H7 (cell line): Measurements from ENCODE around the gene PCBP4. TPM values are rescaled to one million over a fixed set of nuclear protein-coding genes. Genes with fewer than 3 reads are reported as not detected.

Source experiments
- DNase-seq: peaks from one replicate; pipeline ENCODE4 v3.0.0; 2012
- H3K27me3 ChIP-seq: 2 replicates; pipeline ENCODE4 v1.6.0; 2011; ENCODE audit warnings: mild to moderate bottlenecking, low read length; ENCODE audit not compliant: control insufficient read depth, insufficient read depth
- H3K36me3 ChIP-seq: replicated peaks from 2 replicates; pipeline ENCODE4 v1.5.1; 2011; ENCODE audit warnings: low read length; ENCODE audit not compliant: control insufficient read depth, insufficient read depth
- H3K4me3 ChIP-seq: 2 replicates; pipeline ENCODE4 v1.5.1; 2011; ENCODE audit warnings: low read depth, mild to moderate bottlenecking, control low read depth, low read length, moderate library complexity; ENCODE audit not compliant: insufficient read depth
- total RNA-seq: library from RNA; depleted of rRNA; stranded (reverse); fragments of >200 nt; shearing (Covaris generic); gene quantifications from 2 replicates; pipeline ENCODE4 v1.2.3, GENCODE V29; 2014

Gene PCBP4
- total RNA-seq, 1 experiment from 2014 or later: 48.1 TPM

DNA sequence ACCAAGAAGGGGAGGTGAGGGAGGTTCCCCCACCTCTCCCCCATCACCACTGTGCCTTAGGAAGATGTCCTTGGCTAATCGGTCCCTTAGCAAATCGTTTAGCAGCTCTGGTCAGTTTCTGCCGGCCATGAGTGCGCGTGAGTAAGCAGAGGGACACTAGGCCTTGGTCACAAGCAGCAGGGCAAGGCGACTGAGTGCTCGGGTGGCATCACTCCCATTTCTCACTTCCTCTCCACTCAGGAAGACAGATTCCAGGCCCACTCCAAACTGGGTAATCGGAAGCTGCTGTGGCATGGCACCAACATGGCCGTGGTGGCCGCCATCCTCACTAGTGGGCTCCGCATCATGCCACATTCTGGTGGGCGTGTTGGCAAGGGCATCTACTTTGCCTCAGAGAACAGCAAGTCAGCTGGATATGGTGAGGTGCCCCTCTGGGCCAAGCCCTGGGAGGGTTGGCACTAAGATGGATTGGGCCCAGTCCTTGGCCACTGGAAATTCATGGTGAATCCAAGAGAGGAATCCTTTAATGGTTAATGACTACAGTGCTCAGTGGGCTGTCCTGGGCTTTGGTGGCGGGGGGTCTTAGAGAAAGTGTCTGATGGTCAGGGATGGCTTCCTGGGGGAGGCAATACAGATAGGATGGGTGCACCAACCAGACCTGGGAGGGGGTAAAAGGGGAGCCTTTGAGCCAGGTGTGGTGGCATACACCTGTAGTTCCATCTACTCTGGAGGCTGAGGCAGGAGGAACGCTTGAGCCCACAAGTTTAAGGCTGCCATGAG lies 21.1 kb downstream of the PCBP4 start:
- DNase-seq: no peak
- no peak overlapping the region for H3K4me3 ChIP-seq
- H3K36me3 ChIP-seq: no peaks in the 10 kb centered on the region
- no peaks in the 10 kb centered on the region; the same call in 1 of the 2 replicates for H3K27me3 ChIP-seq

DNA sequence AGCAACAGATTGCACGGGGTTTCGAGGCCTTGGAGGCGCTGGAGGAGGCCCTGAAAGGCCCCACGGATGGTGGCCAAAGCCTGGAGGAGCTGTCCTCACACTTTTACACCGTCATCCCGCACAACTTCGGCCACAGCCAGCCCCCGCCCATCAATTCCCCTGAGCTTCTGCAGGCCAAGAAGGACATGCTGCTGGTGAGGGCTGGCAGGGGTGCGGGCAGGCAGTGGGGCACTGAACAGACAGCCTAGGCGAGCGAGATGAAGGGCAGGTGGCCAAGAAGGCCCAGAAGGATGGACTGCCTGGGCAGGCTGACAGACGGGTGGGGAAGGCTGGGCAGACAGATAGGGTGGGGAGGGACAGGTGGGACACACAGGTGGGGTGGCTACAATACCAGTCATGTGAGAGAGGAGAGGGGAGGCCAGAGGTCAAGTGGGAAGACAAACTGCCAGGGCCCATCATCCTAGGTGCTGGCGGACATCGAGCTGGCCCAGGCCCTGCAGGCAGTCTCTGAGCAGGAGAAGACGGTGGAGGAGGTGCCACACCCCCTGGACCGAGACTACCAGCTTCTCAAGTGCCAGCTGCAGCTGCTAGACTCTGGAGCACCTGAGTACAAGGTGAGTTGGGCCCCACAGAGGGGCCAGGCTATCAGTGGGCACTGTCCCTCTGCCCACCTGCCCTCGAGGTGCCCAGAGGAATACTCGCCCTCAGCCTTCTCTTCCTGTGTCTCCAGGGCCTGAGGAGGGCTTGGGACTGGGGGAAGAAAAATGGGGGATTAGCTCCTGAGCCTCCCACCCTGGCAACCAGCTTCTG lies 22.0 kb downstream of the PCBP4 start:
- H3K27me3 ChIP-seq: no peaks in the 10 kb centered on the region; the same call in 1 of the 2 replicates
- DNase-seq: no peak

DNA sequence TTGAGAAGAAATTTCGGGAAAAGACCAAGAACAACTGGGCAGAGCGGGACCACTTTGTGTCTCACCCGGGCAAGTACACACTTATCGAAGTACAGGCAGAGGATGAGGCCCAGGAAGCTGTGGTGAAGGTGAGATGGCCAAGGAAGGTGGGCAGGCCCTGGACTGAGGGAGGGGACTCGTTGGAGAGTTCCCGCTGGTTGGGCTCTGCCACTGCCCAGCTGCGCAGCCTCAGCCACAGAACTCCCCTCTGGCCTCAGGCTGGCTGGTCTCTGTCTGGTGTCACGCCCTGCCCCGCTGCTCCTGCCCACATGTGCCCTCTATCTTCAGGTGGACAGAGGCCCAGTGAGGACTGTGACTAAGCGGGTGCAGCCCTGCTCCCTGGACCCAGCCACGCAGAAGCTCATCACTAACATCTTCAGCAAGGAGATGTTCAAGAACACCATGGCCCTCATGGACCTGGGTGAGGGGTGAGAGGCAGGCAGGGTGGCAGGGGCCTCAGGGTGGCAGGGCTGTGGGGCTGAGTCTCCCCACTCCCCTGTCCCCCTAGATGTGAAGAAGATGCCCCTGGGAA lies 22.7 kb downstream of the PCBP4 start:
- Histone ChIP-seq H3K27me3 (no peaks in the 10 kb centered on the region; the same call in 1 of the 2 replicates), H3K4me3 (no peak overlapping the region), H3K36me3 (no peaks in the 10 kb centered on the region)
- no peak for DNase-seq

More for the DNA sequence above, 22.0 kb downstream of the PCBP4 start:
- Histone ChIP-seq H3K4me3 (no peak overlapping the region), H3K36me3 (no peaks in the 10 kb centered on the region)

DNA sequence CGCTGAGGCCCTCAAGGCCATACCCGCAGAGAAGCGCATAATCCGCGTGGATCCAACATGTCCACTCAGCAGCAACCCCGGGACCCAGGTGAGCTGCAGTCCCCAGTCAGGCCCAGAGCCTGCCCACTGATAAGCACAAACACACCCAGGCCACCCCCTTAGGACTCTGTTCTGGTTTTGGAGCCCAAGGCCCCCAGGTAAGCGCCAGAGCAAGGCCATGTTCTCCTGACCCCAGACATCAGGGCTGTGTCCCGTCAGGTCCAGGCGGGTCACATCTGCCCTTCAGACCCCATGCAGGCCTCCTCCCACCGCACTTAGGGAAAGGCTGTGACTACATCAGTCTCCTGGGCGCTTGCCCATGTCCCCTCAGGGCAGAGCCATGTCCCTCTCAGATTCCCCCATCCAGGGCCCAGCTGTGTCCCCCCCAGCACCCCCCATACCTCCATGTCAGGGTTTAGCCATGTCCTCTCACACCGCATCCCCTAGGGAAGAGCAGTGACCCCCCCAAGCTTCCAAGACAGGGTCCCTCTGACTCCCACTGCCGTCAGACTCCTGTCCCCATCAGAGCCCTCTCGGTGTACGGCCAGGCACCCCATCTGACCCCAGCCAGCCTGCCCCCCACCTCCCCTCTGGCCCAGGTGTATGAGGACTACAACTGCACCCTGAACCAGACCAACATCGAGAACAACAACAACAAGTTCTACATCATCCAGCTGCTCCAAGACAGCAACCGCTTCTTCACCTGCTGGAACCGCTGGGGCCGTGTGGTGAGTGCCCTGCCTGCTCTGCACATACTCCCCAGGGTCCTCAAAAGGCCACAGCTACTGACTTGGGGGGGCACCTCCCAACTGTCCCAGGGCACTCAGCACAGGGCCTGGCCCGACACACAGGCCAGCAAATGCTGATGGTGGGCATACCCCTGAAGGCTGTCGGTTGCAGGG lies 23.5 kb downstream of the PCBP4 start:
- Histone ChIP-seq H3K36me3 (peaks cover 3% of the 10 kb centered on the region), H3K27me3 (no peaks in the 10 kb centered on the region; the same call in 1 of the 2 replicates), H3K4me3 (no peak overlapping the region)
- DNase-seq: no peak

DNA sequence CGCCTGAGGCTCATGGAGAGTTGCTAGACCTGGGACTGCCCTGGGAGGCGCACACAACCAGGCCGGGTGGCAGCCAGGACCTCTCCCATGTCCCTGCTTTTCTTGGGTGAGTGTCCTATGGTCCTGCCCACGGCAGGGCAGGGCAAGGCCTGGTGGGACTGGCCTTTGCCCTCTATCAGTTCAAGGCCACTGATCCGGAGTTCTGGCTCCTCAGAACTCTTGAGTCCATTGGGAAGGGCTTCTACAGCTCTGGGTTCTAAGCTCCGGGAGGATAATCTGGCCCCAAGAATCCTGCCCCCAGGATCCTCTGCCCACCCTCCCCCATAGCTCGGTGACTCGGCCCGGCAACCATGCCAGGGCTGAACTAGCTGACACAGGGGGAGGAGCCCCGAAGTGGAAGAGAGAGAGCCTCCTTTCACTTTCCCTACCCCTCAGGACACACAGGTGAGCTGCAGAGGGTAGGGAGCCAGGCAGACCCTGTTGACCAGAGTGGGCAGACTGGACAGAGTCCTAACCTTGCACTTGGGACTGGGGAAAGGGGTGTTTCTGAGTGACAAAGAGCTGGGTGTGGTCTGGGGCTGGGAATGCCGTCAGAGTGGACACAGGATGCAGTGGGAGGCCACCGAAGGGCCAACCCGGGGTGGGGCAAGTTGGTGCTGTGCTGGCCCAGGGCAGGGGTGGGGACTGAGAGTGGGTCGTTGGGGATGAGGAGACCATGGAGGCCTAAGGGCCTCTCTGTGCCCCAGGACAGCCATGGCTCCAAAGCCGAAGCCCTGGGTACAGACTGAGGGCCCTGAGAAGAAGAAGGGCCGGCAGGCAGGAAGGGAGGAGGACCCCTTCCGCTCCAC lies 24.4 kb downstream of the PCBP4 start:
- peaks cover 9% of the 10 kb centered on the region for H3K36me3 ChIP-seq
- H3K4me3 ChIP-seq: peak overlapping the region; percentile 48
- no peaks in the 10 kb centered on the region for H3K27me3 ChIP-seq
- DNase-seq: peak; percentile 71

DNA sequence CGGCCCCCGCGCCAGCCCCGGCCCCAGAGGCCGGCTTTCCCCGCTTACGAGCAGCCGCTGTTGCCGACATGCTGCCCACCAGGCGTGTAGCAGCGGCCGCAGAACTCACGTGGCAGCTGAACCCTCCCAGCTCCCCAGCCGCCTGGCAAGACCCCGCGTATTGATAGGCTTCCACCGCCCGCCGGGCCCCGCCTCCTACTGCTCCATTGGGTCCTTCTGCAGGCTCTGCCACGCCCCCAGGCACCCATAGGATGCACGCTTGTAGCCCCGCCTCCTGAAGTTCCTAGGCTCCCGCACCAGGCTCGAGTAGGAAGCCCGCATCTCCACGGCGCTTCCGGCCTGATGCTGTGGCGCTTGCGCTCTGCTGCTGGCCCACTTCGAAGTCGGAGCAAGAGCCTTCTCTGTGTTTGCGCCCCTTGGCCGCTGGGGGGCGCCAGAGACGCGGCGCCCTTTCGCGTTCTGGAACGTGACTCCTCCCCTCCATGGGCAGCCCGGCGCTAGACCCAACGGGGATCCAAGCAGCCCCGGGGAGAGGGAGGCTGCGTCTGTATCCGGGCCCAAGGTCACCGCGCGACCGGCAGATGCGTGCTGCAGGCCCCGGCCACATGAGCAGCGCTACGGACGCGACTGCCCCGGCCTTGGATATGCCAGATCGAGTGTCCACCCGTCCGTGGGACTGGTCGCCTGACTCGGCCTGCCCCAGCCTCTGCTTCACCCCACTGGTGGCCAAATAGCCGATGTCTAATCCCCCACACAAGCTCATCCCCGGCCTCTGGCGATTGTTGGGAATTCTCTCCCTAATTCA lies 25.3 kb downstream of the PCBP4 start, which contains the start of the genes PARP3 and RRP9:
Gene PARP3 (plus strand): TSS at position 566 of the 805 bp plus-strand sequence. CDS start 993 bp downstream, outside the sequence.
Gene RRP9 (minus strand): TSS at position 107 of the 805 bp plus-strand sequence. CDS start 37 bp downstream, at position 70.
- peak; percentile 100 for DNase-seq
- Histone ChIP-seq H3K36me3 (peaks cover 14% of the 10 kb centered on the region), H3K4me3 (peak within 1 kb of the TSS; percentile 91), H3K27me3 (no peaks in the 10 kb centered on the region)

DNA sequence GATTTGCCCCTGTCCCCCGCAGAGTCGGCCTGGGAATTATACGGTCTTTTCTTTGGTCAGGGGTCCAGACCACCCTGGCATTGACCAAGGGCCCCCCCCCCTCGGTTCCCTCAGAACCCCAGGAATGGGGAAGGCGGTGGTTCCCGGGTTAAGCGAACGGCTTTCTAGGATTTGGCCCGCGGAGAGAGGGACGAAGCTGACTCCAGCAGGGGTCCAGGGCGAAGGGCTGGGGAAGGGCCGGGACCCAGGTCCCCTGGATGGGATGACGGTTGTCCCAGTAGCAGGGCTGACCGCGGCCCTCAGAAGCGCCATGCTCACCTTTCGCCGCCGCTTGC lies 25.8 kb downstream of the PCBP4 start:
- Histone ChIP-seq H3K36me3 (peaks cover 18% of the 10 kb centered on the region), H3K27me3 (no peaks in the 10 kb centered on the region), H3K4me3 (peak overlapping the region; percentile 91)
- no peak for DNase-seq

DNA sequence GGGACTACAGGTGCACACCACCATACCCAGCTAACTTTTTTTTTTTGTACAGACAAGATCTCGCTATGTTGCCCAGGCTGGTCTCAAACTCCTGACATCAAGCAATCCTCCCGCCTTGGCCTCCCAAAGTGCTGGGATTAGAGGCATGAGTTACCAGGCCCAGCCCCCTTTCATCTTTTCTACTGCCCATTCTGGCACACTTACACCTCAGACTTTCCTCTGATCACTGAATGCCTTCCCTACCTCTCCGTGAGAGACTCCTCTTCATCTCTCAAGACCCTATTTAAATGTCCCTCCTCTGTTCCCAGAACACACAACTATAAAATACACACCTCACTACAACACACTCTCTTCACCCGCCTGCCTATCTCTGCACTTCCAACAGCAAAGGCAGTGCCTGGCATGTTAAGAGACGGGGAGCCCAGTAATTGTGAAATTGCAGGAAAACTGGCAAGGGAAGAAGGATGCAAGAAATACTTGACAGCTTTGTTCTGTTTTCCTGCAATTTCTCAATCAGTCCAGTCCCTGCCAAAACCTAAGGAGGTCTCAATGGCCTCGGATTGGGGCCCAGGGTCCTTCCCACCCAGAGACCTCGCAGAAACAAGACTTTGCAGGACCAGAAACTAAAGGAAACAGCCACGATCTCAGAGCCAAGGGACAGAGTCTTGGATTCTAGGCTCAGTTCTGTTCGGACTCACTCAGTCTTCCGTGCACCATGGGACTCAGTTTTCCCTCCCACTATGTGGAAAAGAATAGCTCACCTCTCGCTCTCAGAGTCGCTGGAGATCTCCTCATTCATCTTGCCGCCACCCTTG lies 26.4 kb downstream of the PCBP4 start:
- H3K4me3 ChIP-seq: peak overlapping the region; percentile 91
- no peaks in the 10 kb centered on the region for H3K27me3 ChIP-seq
- no peak for DNase-seq
- H3K36me3 ChIP-seq: peaks cover 22% of the 10 kb centered on the region

DNA sequence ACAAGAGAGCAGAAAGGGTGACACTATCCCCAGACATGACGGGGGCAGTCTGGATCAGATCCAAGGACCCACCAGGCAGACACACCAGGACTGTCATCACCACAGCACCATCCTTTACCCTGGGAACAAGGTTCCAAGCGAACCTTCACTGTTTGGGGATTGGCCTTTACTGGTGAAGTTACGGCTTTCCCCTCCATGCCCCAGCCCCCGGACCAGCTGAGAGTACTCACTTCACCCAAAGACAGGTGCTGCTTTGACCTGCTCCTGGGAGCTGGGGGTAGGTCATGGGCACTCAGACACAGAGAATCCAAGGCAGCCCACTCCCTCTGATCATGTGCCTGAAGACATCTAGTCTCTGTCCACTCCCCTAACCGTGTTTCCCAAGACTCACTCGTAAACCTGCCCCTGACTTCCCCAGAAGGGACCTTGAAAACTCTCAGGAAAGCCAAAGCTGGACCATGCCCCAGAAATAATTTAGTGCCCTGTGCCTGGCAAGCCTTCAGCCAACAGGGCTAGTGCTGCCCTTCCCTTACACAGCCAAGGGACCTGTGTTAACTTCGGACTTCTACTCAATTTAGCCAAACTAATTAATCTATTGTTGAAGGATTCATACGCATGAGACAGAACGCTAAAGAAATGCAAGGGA lies 28.4 kb downstream of the PCBP4 start:
- Histone ChIP-seq H3K27me3 (no peaks in the 10 kb centered on the region), H3K4me3 (no peak overlapping the region), H3K36me3 (peaks cover 33% of the 10 kb centered on the region)
- peak; percentile 17 for DNase-seq

DNA sequence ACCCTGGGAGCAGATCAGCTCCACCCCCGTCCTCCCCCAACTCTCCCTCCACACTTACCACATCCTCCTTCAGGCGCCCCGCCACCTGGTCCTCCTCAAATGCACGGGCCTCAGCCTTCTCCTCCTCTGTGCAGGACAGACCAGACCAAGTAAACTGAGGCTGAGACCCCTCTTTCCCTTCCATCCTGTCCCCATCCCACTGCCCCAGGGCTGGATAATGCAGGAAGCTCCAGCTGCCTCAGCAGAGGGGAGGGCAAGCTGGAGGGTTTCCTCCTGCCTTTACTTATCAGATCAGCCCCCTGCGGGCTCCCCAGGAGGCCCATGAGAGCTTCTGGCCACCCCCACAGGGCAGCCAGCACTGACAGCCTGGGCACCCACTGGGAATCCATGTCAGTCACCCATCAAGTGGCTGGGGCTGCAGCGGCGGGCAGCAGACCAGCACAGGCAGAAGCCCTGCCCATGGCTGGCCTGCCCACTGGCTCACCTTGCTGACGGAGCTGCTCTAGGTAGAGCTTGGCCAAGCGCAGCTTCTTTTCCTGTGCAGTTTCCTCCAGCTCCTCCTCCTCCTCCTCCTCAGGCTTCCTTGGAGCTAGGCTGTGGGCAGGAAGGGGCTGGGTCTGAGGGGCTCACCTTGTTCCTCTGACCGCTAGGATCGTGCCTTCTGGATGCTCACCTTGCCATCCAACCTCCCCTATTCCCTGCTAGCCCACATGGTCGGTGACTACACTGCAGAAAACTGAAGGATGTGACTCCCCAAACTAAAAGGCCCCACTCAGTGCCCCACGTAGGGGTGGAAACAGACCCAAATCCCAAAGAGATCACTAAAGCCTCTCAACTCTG lies 29.4 kb downstream of the PCBP4 start:
- Histone ChIP-seq H3K27me3 (no peaks in the 10 kb centered on the region), H3K4me3 (no peak overlapping the region), H3K36me3 (peaks cover 41% of the 10 kb centered on the region)
- peak; percentile 37 for DNase-seq

DNA sequence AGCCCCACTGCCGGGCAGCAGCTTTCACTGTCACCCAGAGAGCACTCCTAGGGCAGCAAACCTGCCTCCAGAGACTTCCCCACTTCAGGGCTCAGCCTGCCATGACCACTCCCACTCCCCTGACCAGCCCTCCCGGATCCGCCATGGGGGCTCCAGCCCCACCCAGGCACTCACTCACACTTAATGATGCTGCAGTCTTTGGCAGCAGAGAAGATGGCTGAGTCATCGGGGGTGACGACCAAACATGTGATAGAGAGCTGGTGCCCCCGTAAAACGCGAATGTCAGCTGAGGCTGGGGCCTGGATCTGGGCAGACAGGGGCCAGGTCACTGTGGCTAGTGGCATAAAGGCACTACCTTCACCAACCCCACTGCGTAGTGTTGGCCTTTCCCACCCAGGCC lies 30.2 kb downstream of the PCBP4 start:
- peaks cover 44% of the 10 kb centered on the region for H3K36me3 ChIP-seq
- H3K27me3 ChIP-seq: no peaks in the 10 kb centered on the region
- DNase-seq: peak; percentile 30
- H3K4me3 ChIP-seq: no peak overlapping the region
